Measurements from ENCODE around the gene NFU1.

- TF ChIP-seq CTCF (IDR thresholded peaks at IDR 0.05; ENCODE audit: borderline replicate concordance, extremely low read depth, low read length, poor library complexity, severe bottlenecking) (no peak), EZH2 (IDR thresholded peaks at IDR 0.05; ENCODE audit: borderline replicate concordance, low read depth, low read length, severe bottlenecking) (no peak)
Observed at GRCh38 chr2:69482471-69482870, 45.2 kb upstream of the NFU1 start.
